GM18508 (cell line): ENCODE results near the gene SELE.
"Not testable (repeated sequence)": the region's sequence is repeated elsewhere in the genome, so short reads cannot be mapped to it uniquely, and the experiment has no call there.

Source experiments
- ATAC-seq: cut with Tn5 transposase; IDR thresholded peaks from one replicate; pipeline ENCODE4 v1.9.1; 2021; ENCODE audit warnings: moderate number of reproducible peaks; ENCODE audit not compliant: insufficient read depth, unreplicated experiment

Gene SELE

DNA sequence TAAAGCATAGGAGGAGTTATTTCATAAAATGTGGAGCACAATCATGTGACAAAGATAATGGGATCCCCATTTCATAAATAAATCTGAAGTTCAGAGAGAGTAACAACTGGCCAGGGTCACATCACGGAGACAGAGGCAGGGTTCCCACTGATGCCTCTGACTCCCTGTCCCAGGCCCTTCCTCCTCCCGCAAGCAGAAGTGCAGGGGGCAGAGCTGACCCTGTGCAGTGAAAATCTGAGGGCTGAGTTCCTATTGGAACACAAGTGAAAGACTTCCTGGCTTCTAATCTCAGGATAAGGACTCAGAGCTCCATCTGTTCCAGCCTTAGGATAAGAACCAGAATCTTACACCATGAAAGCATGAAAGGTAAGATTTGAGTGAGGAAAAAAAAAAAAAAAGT is 44.5 kb downstream of the SELE start:
- ATAC-seq, result no peak

DNA sequence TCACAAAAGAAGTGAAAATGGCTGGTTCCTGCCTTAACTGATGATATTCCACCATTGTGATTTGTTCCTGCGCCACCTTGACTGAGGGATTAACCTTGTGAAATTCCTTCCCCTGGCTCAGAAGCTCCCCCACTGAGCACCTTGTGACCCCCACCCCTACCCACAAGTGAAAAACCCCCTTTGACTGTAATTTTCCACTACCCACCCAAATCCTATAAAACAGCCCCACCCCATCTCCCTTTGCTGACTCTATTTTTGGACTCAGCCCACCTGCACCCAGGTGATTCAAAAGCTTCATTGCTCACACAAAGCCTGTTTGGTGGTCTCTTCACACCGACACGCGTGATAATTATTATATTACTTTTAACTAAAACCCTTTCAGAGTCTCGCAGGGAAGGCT is 45.5 kb downstream of the SELE start:
- not testable (repeated sequence) for ATAC-seq

DNA sequence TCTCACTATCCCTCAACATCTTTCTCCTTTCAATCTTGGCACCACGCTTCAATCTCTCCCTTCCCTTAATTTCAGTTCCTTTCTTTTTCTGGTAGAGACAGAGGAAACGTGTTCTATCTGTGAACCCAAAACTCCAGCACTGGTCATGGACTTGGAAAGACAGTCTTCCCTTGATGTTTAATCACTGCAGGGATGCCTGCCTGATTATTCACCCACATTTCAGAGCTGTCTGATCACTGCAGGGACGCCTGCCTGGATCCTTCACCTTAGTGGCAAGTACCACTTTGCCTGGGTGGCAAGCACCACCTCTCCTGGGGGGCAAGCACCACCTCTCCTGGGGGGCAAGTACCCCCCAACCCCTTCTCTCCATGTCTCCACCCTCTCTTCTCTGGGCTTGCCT is 50.2 kb downstream of the SELE start:
- ATAC-seq, result no peak

DNA sequence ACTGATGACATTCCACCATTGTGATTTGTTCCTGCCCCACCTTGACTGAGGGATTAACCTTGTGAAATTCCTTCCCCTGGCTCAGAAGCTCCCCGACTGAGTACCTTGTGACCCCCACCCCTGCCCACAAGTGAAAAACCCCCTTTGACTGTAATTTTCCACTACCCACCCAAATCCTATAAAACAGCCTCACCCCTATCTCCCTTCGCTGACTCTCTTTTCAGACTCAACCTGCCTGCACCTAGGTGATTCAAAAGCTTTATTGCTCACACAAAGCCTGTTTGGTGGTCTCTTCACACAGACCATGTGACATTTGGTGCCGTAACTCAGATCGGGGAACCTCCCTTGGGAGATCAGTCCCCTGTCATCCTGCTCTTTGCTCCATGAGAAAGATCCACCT is 50.7 kb downstream of the SELE start:
- ATAC-seq, result not testable (repeated sequence)

DNA sequence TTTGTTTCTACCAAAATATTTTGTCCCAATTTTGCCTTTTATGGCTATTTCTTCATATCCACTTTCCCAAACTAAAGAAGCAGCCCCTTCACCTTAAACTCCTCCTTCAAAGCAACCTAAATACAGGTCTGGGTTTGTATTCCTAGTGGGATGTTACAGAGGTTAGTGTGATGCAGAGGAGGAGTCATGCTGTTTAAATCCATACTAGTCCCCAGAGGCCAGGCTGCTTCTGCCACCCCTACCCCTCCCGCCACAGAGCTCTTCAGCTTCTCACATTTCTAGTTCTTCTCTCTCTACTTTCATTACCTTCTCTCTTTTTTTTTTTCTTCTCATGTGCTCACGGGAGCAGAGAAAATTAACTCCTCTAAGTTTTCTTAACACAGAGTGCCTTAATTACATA is 51.8 kb downstream of the SELE start:
- no peak for ATAC-seq

DNA sequence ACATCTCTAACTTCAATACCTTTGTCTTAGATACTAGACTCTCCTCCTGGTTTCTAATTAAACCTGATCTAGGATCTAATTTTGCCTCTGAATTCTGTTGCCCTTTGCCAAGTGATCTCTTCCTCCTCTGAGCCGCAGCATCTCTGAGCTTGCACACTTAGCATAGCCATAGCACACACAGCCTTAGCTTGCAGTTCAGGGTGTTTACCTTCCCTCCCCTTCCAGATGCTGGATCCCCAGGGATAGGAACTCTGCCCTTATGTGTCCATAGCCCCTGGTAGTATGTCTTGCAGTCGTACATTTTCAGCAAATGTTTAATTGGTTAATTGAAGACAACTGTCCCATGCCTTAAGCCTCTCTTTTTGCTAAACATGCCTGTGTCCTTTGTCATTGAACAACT is 52.7 kb downstream of the SELE start:
- ATAC-seq, result peak; percentile 3

DNA sequence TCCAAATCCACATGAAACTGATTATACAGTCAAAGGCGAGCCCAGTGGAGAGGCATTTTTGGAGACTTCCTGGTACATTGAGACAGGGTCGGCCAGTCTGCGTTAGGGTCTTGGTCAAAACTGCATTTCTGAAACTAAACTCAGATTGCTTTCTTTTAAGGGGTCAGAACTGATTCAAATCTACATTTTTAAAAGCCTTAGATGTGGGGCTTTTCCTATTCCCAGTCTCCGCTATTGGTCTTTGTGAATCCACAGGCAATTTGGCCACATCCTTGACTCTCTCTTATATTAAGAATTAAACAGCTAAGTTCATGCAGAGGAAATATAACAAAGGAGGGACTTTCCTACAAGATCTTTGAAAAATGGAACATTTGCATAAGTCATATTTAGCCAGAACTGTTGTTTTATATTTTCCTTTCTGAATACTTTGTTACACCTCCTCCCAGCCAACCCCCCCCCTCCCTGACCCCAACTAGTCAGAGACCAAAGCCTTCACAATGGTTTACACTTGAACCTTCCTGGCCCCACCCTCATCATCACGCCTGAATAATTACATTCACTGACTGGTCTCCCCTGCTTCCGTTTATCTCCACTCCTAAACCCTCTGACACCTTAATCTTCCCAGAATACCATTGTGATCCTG is 53.4 kb downstream of the SELE start:
- peak; percentile 49 for ATAC-seq

DNA sequence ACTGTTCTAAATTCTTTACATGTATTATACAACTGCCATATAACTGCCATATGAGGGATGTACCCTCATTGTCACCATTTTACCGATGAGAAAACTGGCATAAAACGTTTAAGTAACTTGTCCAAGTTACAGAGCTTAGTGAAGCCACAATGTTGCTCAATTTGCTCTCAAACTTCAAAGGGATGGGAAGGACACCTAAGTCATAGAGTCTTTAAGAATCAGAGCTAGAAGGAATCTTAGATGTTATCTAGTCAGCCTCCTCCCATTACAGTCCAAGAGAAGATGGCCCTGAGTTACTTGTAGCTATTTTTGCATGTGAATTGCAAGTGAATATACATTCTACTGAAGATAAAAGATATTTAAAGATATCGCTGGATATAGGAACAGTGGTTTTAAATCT is 54.2 kb downstream of the SELE start:
- no peak for ATAC-seq

DNA sequence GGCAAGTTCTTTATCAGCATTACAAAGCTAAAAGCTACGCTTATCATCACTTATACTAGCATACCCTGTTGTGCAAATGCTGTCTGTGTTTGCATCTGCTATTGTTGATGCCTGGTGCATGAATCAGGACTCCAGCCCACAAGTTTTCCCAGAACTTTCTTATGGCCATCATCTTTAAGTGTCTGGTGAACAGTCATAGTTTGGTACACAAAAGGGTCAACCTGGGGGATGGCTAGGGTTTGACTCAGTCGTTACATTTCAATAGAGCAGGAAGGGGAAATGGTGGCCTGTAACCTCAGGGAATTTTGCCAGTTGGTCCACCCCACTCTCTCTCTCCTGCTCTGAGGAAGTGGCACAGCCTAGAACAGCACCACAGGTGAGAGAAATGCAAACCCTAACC is 57.9 kb downstream of the SELE start:
- no peak for ATAC-seq
